Mucosa of stomach (tissue), 1 donor: Measurements from ENCODE around the gene NPR1.
"Not testable (repeated sequence)": the region's sequence is repeated elsewhere in the genome, so short reads cannot be mapped to it uniquely, and the experiment has no call there.

Source experiments
- H3K27me3 ChIP-seq: one replicate; pipeline ENCODE4 v1.7.0; 2013; ENCODE audit warnings: mild to moderate bottlenecking, low read length; ENCODE audit not compliant: control insufficient read depth, insufficient read depth
- H3K36me3 ChIP-seq: one replicate; pipeline ENCODE4 v1.7.0; 2013; ENCODE audit warnings: low read length; ENCODE audit not compliant: control insufficient read depth, insufficient read depth
- H3K4me1 ChIP-seq: one replicate; pipeline ENCODE4 v1.7.0; 2013; ENCODE audit warnings: mild to moderate bottlenecking, low read length; ENCODE audit not compliant: control insufficient read depth, insufficient read depth
- H3K4me3 ChIP-seq: one replicate; pipeline ENCODE4 v1.7.0; 2013; ENCODE audit warnings: low read length
- H3K9ac ChIP-seq: one replicate; pipeline ENCODE4 v1.7.0; 2013; ENCODE audit warnings: mild to moderate bottlenecking, low read length, moderate library complexity
- H3K9me3 ChIP-seq: one replicate; pipeline ENCODE4 v1.7.0; 2013; ENCODE audit warnings: mild to moderate bottlenecking, low read length, moderate library complexity; ENCODE audit not compliant: control insufficient read depth
- donor health status: Pancreatic carcinoma.

Gene NPR1

DNA sequence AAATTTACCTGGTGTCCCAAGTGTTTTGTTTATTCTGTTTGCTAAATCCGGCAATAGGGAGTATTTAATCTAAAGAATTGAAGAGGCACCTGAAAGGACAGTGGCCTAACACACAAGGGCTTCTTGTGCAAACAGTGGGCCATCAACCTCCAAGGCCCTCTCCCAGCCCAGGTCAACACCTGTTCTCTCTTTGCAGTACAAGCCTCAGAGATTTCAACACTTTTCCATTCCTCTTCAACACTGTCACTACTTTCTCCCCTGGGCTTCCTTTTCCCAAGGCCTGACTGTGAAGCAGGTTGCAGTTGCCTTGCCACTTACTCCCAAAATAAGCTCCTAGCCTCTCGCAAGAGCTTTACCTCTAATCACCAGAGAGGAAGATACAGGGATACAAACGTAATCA, 23.2 kb upstream of the NPR1 start:
- no peaks in the 10 kb centered on the region for H3K36me3 ChIP-seq
- no peak overlapping the region for H3K9ac ChIP-seq
- H3K4me1 ChIP-seq, result peaks cover 22% of the 10 kb centered on the region
- no peaks in the 10 kb centered on the region for H3K9me3 ChIP-seq
- H3K4me3 ChIP-seq, result no peak overlapping the region
- no peaks in the 10 kb centered on the region for H3K27me3 ChIP-seq

DNA sequence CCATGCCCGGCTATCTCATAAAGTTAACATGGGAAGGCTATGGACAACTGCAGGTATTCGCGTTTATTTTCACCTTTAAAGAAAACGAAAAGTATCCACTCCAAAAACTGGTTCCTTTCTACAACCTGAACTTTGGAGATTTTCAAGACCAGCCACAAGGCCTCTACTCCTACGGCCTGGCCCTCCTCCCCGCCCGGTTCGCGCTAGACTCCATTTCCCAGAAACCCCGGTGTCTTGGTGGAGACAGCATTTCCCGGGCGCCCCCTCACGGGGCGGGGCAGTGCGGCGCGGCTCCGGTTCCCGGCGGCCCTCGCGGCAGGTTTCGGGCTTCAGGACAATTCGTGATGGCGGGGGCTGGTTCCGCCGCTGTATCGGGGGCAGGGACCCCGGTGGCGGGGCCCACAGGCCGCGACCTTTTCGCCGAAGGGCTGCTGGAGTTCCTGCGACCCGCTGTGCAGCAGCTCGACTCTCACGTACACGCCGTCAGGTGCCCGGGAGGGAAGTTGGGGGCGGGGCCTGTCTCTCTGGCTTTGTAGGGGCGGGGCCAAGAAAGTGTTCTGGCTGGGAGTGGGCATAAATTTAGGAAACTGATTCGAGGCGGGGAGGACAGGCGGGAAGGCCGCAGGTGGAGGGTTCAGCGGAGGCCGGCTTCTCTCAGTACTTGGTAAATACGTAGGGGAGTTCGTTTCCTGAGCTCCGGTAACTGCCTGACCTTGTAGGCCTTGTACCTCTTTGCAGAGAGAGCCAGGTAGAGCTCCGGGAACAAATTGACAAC, 19.9 kb upstream of the NPR1 start, which contains the start of gene SNAPIN:
Gene SNAPIN (plus strand): TSS at position 304 of the 775 bp plus-strand sequence. CDS start 41 bp downstream, at position 345.
- Histone ChIP-seq H3K4me1 (peaks cover 14% of the 10 kb centered on the region), H3K4me3 (peak within 1 kb of the TSS; percentile 52), H3K9ac (peak within 1 kb of the TSS; percentile 80), H3K9me3 (no peaks in the 10 kb centered on the region), H3K36me3 (peaks cover 5% of the 10 kb centered on the region), H3K27me3 (no peaks in the 10 kb centered on the region)

DNA sequence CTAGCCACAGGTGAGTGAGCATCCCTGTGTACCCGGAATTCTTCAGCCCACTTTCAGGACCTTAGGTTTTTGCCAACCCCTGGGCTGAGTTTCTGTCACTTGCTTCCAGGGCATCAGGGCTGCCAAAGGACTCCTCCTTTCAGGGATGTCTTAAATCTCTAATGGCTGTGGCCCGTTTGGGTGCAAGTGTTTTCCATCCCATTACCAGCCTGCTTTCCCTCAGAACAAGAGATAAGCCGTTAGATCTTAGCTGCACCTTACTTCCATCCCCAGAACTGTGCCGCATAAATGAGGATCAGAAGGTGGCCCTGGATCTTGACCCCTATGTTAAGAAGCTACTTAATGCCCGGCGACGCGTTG, 19.3 kb upstream of the NPR1 start:
- H3K9me3 ChIP-seq, result no peaks in the 10 kb centered on the region
- no peaks in the 10 kb centered on the region for H3K27me3 ChIP-seq
- H3K4me1 ChIP-seq, result peaks cover 14% of the 10 kb centered on the region
- H3K4me3 ChIP-seq, result peak overlapping the region; percentile 52
- peak overlapping the region; percentile 80 for H3K9ac ChIP-seq
- H3K36me3 ChIP-seq, result peaks cover 5% of the 10 kb centered on the region

DNA sequence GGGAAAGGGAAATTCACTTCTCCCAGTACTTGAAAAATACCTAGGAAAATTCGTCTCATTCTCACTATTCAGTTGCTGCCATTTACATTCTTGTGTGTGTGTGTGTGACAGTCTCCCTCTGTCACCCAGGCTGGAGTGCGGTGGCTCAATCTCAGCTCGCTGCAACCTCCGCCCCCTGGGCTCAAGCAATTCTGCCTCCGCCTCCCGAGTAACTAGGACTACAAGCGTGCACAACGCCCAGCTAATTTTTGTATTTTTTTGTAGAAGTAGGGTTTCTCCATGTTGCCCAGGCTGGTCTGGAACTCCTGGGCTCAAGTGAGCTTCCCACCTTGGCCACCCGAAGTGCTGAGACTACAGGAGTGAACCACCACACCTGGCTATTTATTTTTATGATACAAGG, 18.8 kb upstream of the NPR1 start:
- Histone ChIP-seq H3K9me3 (no peaks in the 10 kb centered on the region), H3K4me1 (peaks cover 14% of the 10 kb centered on the region), H3K9ac (peak overlapping the region; percentile 26), H3K36me3 (peaks cover 5% of the 10 kb centered on the region), H3K4me3 (no peak overlapping the region), H3K27me3 (no peaks in the 10 kb centered on the region)

DNA sequence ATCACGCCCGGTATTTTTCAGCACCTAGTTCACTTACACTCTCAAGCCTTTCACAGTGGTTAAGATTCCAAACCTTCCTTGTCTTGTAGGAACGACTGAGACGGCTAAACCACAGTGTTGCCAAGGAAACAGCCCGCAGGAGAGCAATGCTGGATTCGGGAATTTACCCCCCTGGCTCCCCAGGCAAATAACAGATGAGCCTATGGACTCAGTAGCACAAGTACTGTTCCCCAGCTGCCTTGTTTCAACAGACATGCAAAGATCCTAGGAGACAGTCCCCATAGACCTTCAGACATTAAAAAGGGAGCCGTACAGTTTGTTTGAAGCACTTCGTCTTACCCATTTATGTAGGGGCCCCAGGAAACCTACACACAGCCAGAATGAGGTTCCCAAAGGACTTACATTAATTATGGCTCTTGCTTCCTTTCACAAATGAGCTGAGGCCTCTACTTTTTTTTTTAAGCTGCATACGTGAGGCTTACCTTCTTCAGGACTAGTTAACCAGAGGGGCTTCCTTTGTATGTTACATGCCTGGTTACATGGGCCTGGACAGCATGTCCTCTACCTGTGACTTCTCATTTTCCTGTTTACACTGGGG, 17.3 kb upstream of the NPR1 start:
- no peak overlapping the region for H3K4me3 ChIP-seq

DNA sequence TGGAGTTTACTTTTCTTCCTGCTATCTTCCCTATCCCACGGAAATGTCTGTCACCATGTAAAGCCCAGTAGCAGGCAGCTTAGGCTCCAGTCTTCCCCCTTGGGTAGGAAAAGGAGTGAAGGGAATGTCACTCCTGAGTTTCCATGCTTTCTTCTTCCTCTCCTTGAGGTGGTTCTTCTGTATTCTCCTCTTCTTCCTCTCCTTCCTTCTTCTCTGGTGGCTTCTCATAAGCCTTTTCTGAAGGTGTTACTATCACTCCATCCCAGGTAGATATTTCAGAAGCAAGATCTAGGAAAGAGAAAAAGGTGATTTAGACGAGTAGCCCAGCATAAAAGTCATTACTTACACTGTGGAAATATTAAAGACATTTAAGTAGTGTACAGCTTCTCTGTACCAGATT, 16.2 kb upstream of the NPR1 start:
- no peaks in the 10 kb centered on the region for H3K27me3 ChIP-seq
- H3K36me3 ChIP-seq, result peaks cover 11% of the 10 kb centered on the region
- no peak overlapping the region for H3K9ac ChIP-seq
- no peak overlapping the region for H3K4me3 ChIP-seq
- H3K9me3 ChIP-seq, result no peaks in the 10 kb centered on the region
- peaks cover 14% of the 10 kb centered on the region for H3K4me1 ChIP-seq

More for the DNA sequence above, 17.3 kb upstream of the NPR1 start:
- H3K4me1 ChIP-seq, result peaks cover 14% of the 10 kb centered on the region
- no peaks in the 10 kb centered on the region for H3K9me3 ChIP-seq
- H3K27me3 ChIP-seq, result no peaks in the 10 kb centered on the region
- H3K36me3 ChIP-seq, result peaks cover 5% of the 10 kb centered on the region
- no peak overlapping the region for H3K9ac ChIP-seq

DNA sequence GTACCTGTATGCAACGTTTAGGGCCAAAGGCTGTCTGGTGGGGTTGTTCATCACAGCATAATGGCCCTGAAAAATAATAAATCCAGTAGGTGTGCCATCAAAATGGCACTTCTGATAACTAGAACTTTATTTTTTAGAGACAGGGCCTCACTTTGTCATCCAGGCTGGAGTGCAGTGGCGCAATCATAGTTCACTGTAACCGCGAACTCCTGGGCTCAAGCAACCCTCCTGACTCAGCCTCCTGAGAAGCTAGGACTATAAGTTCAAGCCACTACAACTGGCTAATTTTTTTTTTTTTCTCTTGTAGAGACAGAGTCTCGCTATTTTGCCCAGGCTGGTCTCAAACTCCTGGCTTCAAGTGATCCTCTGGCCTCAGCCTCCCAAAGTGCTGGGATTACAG, 15.3 kb upstream of the NPR1 start:
- H3K4me3 ChIP-seq, result no peak overlapping the region
- H3K36me3 ChIP-seq, result peaks cover 11% of the 10 kb centered on the region

DNA sequence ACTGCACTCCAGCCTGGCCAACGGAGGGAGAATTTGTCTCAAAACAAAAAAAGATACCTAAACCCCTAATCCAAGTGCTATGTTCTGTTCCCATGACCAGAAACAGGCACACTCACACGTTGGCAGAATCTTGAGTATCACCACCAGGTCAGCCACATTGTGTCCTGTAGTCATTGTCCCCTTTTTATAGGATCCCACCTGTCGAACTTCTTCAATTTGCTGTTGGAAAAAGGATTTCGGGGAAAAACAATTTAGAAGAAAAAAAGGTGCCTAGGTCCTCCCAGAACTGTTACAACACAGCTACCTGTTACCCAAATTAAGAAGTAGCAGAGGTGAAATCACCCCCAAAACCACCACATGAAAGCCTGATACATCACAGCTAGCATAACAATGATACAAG, 11.0 kb upstream of the NPR1 start:
- Histone ChIP-seq H3K36me3 (peaks cover 6% of the 10 kb centered on the region), H3K4me3 (no peak overlapping the region), H3K4me1 (peaks cover 4% of the 10 kb centered on the region), H3K9ac (no peak overlapping the region), H3K9me3 (no peaks in the 10 kb centered on the region), H3K27me3 (no peaks in the 10 kb centered on the region)

More for the DNA sequence above, 15.3 kb upstream of the NPR1 start:
- no peak overlapping the region for H3K9ac ChIP-seq
- no peaks in the 10 kb centered on the region for H3K9me3 ChIP-seq
- H3K4me1 ChIP-seq, result peaks cover 9% of the 10 kb centered on the region
- no peaks in the 10 kb centered on the region for H3K27me3 ChIP-seq

DNA sequence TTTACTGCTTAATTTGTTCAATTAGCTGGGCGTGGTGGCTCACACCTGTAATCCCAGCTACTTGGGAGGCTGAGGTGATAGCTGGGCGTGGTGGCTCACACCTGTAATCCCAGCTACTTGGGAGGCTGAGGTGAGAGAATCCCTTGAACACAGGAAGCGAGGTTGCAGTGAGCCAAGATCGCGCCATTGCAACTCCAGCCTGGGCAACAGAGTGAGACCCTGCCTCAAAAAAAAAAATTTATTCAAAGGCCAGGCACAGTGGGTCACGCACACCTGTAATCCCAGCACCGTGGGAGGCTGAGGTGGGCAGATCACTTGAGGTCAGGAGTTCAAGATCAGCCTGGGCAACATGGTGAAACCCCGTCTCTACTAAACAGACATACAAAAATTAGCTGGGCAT, 9.8 kb upstream of the NPR1 start:
- not testable (repeated sequence) for H3K36me3 ChIP-seq, H3K4me1 ChIP-seq, H3K27me3 ChIP-seq, H3K9ac ChIP-seq, H3K9me3 ChIP-seq, H3K4me3 ChIP-seq

DNA sequence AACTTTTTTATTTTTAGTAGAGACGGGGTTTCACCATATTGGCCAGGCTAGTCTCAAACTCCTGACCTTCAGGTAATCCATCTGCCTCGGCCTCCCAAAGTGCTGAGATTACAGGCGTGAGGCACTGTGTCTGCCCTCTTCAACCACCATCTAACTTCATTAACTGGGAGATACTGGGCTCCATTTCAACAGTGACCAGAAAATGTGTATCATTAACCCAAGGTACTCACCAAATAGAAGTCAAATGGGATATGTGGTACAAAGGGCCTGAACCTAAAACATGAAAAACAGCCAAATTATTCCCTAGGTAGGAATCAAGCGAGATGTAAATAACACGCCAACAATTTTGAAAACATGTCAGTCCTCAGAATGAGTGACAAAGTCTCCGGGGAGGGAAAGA, 8.9 kb upstream of the NPR1 start:
- H3K27me3 ChIP-seq, result no peaks in the 10 kb centered on the region
- H3K4me1 ChIP-seq, result peaks cover 4% of the 10 kb centered on the region
- peak overlapping the region; percentile 67 for H3K4me3 ChIP-seq
- H3K36me3 ChIP-seq, result peaks cover 6% of the 10 kb centered on the region
- no peaks in the 10 kb centered on the region for H3K9me3 ChIP-seq
- peak overlapping the region; percentile 94 for H3K9ac ChIP-seq

DNA sequence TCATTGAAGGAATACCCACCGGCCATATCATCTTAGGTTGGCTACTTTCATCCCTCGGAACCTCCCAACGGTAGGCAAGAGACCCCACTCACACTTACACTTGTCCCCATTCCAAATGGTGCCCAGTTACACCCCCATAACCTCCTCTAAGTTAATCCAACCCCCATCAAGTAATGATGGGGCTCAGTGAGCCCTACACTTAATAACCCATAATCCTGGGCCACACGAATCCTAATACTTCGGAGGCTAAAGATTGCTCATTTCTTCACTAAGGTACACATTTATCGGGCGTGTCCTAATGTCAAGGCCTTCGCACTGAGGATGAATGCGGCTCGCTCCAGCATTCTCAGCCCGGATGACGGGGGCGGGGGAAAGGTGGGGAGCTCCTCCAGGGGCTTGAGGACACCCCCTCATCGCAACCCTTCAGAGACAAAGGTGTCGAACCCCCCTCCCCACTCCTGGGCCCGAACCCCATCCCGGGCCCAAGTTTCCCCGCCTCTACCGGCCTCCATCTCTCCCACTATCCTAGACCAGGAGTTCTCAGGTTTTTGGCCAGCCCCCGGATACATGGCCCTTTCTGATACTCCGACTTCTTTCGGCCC, 8.1 kb upstream of the NPR1 start:
- Histone ChIP-seq H3K27me3 (no peaks in the 10 kb centered on the region), H3K4me3 (peak overlapping the region; percentile 67), H3K4me1 (peaks cover 4% of the 10 kb centered on the region), H3K9me3 (no peaks in the 10 kb centered on the region), H3K36me3 (peaks cover 6% of the 10 kb centered on the region), H3K9ac (peak overlapping the region; percentile 94)

DNA sequence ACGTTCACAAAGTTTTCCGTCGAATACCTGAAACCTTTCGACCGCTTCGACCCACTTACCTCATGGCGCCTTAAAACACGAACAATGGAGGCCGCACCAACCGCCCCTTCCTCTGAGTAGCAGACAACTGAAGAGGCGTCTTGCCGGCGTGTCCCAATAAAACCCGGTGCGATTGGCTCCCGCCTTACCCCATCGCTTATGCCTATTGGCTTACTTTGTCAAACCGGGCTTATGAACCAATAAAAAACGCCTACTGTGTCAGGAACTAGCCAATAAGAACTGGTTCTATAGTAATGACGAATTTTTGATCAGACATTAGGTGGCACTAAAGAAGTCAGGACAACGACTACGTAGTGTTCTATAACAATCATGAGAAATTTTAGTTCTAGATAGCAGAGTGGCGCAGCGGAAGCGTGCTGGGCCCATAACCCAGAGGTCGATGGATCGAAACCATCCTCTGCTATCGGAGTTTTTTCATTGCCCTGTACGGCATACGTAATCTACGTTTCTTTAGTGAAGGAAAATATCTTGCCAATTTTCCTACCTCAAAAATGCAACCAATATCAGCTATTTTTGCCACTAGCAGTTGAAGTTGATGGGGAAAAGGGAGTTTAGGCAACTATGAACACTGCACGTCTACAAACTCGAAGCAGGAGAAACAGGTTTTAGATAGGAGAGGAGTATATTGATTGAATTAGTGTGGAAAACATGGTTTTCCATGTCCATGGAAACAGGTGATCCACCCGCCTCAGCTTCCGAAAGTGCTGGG, 7.4 kb upstream of the NPR1 start, which contains the start of gene ILF2:
Gene ILF2 (minus strand): TSS at position 135 of the 769 bp plus-strand sequence. CDS start 71 bp downstream, at position 64.
- no peaks in the 10 kb centered on the region for H3K9me3 ChIP-seq
- peak within 1 kb of the TSS; percentile 94 for H3K9ac ChIP-seq
- H3K36me3 ChIP-seq, result peaks cover 6% of the 10 kb centered on the region
- H3K27me3 ChIP-seq, result no peaks in the 10 kb centered on the region
- peaks cover 4% of the 10 kb centered on the region for H3K4me1 ChIP-seq
- peak within 1 kb of the TSS; percentile 67 for H3K4me3 ChIP-seq
